H9 (cell line): ENCODE results near the gene EED. TPM values are rescaled to one million over a fixed set of nuclear protein-coding genes. Genes with fewer than 3 reads are reported as not detected.
A peak's percentile ranks its signal among the peaks of the same experiment; 100 is the strongest.

Experiments used
- DNase-seq: peaks from one replicate; pipeline ENCODE4 v3.0.0-alpha.2; 2017
- H2AFZ ChIP-seq: one replicate; pipeline ENCODE4 v1.6.1; 2013; ENCODE audit warnings: mild to moderate bottlenecking, low read length, control low read depth, moderate library complexity
- H2AK5ac ChIP-seq: 2 replicates; pipeline ENCODE4 v1.6.1; 2013; ENCODE audit warnings: low read length, control low read depth, mixed read lengths; ENCODE audit not compliant: insufficient read length
- H2BK120ac ChIP-seq: one replicate; pipeline ENCODE4 v1.6.1; 2013; ENCODE audit warnings: low read depth, mild to moderate bottlenecking, low read length, control low read depth, inconsistent platforms; ENCODE audit not compliant: poor library complexity, severe bottlenecking
- H2BK12ac ChIP-seq: 2 replicates; pipeline ENCODE4 v1.6.1; 2013; ENCODE audit warnings: low read length, control low read depth, mixed read lengths, low read depth; ENCODE audit not compliant: insufficient read length
- H2BK15ac ChIP-seq: 2 replicates; pipeline ENCODE4 v1.6.1; 2013; ENCODE audit warnings: low read depth, low read length, control low read depth
- H2BK20ac ChIP-seq: one replicate; pipeline ENCODE4 v1.6.1; 2013; ENCODE audit warnings: low read depth, mild to moderate bottlenecking, low read length, control low read depth, inconsistent platforms; ENCODE audit not compliant: poor library complexity, severe bottlenecking
- H2BK5ac ChIP-seq: 2 replicates; pipeline ENCODE4 v1.6.1; 2013; ENCODE audit warnings: low read length, control low read depth, mixed read lengths; ENCODE audit not compliant: insufficient read length
- H3K14ac ChIP-seq: 2 replicates; pipeline ENCODE4 v1.6.1; 2013; ENCODE audit warnings: low read length, control low read depth; ENCODE audit not compliant: insufficient read depth
- H3K18ac ChIP-seq: 2 replicates; pipeline ENCODE4 v1.6.1; 2013; ENCODE audit warnings: low read depth, mild to moderate bottlenecking, mixed read lengths, low read length, control low read depth; ENCODE audit not compliant: insufficient read length
- H3K23ac ChIP-seq: 2 replicates; pipeline ENCODE4 v1.6.1; 2013; ENCODE audit warnings: low read length, control low read depth, mixed read lengths, low read depth; ENCODE audit not compliant: insufficient read length
- H3K23me2 ChIP-seq: 2 replicates; pipeline ENCODE4 v1.6.1; 2013; ENCODE audit warnings: low read depth, mild to moderate bottlenecking, mixed read lengths, low read length, control low read depth; ENCODE audit not compliant: insufficient read length, poor library complexity, severe bottlenecking
- H3K27ac ChIP-seq: 2 replicates; pipeline ENCODE4 v1.5.1; 2013; ENCODE audit warnings: low read length, control low read depth, mixed read lengths, low read depth; ENCODE audit not compliant: insufficient read length
- H3K27me3 ChIP-seq: 2 replicates; pipeline ENCODE4 v1.6.1; 2013; ENCODE audit warnings: low read length, control low read depth, inconsistent platforms; ENCODE audit not compliant: insufficient read depth
- H3K4ac ChIP-seq: 2 replicates; pipeline ENCODE4 v1.6.1; 2013; ENCODE audit warnings: low read depth, mild to moderate bottlenecking, control low read depth, inconsistent platforms, low read length, moderate library complexity
- H3K4me1 ChIP-seq: 2 replicates; pipeline ENCODE4 v1.6.1; 2013; ENCODE audit warnings: low read length, control low read depth, inconsistent platforms; ENCODE audit not compliant: insufficient read depth
- H3K4me2 ChIP-seq: 2 replicates; pipeline ENCODE4 v1.6.1; 2013; ENCODE audit warnings: low read length, control low read depth, mixed read lengths; ENCODE audit not compliant: insufficient read length, insufficient read depth
- H3K56ac ChIP-seq: 2 replicates; pipeline ENCODE4 v1.6.1; 2013; ENCODE audit warnings: low read depth, mild to moderate bottlenecking, mixed read lengths, low read length, control low read depth; ENCODE audit not compliant: insufficient read length
- H3K79me1 ChIP-seq: 2 replicates; pipeline ENCODE4 v1.6.1; 2013; ENCODE audit warnings: low read depth, mild to moderate bottlenecking, moderate library complexity, low read length, control low read depth, inconsistent platforms; ENCODE audit not compliant: insufficient read depth, poor library complexity, severe bottlenecking
- H3K79me2 ChIP-seq: 2 replicates; pipeline ENCODE4 v1.6.1; 2013; ENCODE audit warnings: low read length, control low read depth, inconsistent platforms; ENCODE audit not compliant: insufficient read depth
- H3K9ac ChIP-seq: 2 replicates; pipeline ENCODE4 v1.6.1; 2013; ENCODE audit warnings: low read length, control low read depth, mixed read lengths; ENCODE audit not compliant: insufficient read length; ENCODE audit errors: extremely low read depth
- H3K9me3 ChIP-seq: one replicate; pipeline ENCODE4 v1.6.1; 2013; ENCODE audit warnings: low read depth, low read length, inconsistent platforms; ENCODE audit not compliant: control insufficient read depth
- H3T11ph ChIP-seq: one replicate; pipeline ENCODE4 v1.6.1; 2013; ENCODE audit warnings: mild to moderate bottlenecking, low read length, control low read depth, inconsistent platforms
- H4K20me1 ChIP-seq: one replicate; pipeline ENCODE4 v1.6.1; 2013; ENCODE audit not compliant: control insufficient read depth, insufficient read length, insufficient read depth
- H4K5ac ChIP-seq: 2 replicates; pipeline ENCODE4 v1.6.1; 2013; ENCODE audit warnings: low read depth, mild to moderate bottlenecking, mixed read lengths, low read length, control low read depth; ENCODE audit not compliant: insufficient read length
- H4K8ac ChIP-seq: replicated peaks from 2 replicates; pipeline ENCODE4 v1.6.1; 2013; ENCODE audit warnings: low read length, control low read depth, mixed read lengths, low read depth; ENCODE audit not compliant: insufficient read length
- H4K91ac ChIP-seq: 2 replicates; pipeline ENCODE4 v1.6.1; 2013; ENCODE audit warnings: low read depth, mild to moderate bottlenecking, moderate library complexity, mixed read lengths, low read length, control low read depth; ENCODE audit not compliant: insufficient read length
- H3K27ac Mint-ChIP-seq, 3 experiments: 2 replicates in 2 of 3; 3 replicates in 1 of 3; pipeline ENCODE4 v1.8.0; 2020 to 2021; ENCODE audit warnings: mixed read lengths in 3 of 3, mild to moderate bottlenecking in 1 of 3, moderate library complexity in 1 of 3
- H3K27me3 Mint-ChIP-seq: 2 replicates; pipeline ENCODE4 v1.8.0; 2021; ENCODE audit warnings: low read depth, mild to moderate bottlenecking, moderate library complexity, mixed read lengths
- H3K36me3 Mint-ChIP-seq, 3 experiments: 2 replicates in 2 of 3; 3 replicates in 1 of 3; pipeline ENCODE4 v1.8.0; 2020 to 2021; ENCODE audit warnings: low read depth in 3 of 3, mixed read lengths in 3 of 3; ENCODE audit not compliant: insufficient read depth in 1 of 3
- H3K4me1 Mint-ChIP-seq, 2 experiments: 2 replicates each; pipeline ENCODE4 v1.8.0; 2020; ENCODE audit warnings: mixed read lengths in 2 of 2
- H3K4me3 Mint-ChIP-seq, 2 experiments: 2 replicates in 1 of 2; 3 replicates in 1 of 2; pipeline ENCODE4 v1.8.0; 2020 to 2021; ENCODE audit warnings: mild to moderate bottlenecking in 2 of 2, mixed read lengths in 2 of 2, moderate library complexity in 1 of 2
- H3K9me3 Mint-ChIP-seq, 2 experiments: 2 replicates in 1 of 2; 3 replicates in 1 of 2; pipeline ENCODE4 v1.8.0; 2020; ENCODE audit warnings: mild to moderate bottlenecking in 2 of 2, mixed read lengths in 2 of 2, moderate library complexity in 1 of 2
- WGBS: extraction: QIAGEN DNeasy Blood & Tissue Kit; methylation state at CpG from one replicate; pipeline ENCODE4 v1.1.7; 2013; ENCODE audit warnings: missing lambda C conversion rate, low lambda C conversion rate, mixed read lengths; ENCODE audit not compliant: insufficient read length; ENCODE audit errors: extremely low coverage; 5-methylcytosine and 5-hydroxymethylcytosine counted together
- total RNA-seq: library from RNA; stranded (reverse); gene quantifications from 2 replicates; pipeline ENCODE4 v1.2.1, GENCODE V29; 2021
- TF ChIP-seq, protein P1 (sequence below): fragments of 200-600 bp; sonication (generic); conservative IDR thresholded peaks from 3 replicates; pipeline ENCODE4 v1.8.0; 2021; ENCODE audit warnings: antibody characterized with exemption, mild to moderate bottlenecking

The EED gene
- total RNA-seq, 1 experiment from 2014 or later = 34.1 TPM

DNA sequence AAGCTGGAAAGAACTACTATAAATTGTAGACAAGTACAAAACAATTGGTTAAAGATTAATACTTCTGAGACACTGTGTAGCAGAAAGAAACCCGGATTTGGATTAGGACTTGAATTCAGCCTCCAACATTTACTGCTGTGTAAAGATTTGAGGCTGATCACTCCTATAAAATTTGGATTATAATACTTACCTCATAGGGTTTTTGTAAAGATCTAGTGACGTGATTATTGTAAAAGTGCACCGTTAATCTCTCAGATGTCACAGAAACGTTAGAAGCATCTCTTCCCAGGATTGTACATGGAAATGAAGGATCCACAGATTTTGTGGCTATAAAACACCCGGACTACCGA lies 57.2 kb downstream of the EED start:
- Mint-ChIP-seq H3K27me3 (peaks cover 7% of the 10 kb centered on the region), H3K4me3 (peak overlapping the region; percentile 99 to 100), H3K9me3 (peaks cover 1 to 3% of the 10 kb centered on the region in 2 experiments; a peak in 1 of 5 replicates), H3K4me1 (peaks cover 12 to 14% of the 10 kb centered on the region in 2 experiments), H3K36me3 (peaks cover 5 to 9% (median 9%) of the 10 kb centered on the region in 3 experiments; a peak in 6 of 7 replicates), H3K27ac (peak overlapping the region in 2 of 3 experiments; percentile 46 to 100; a peak in 2 of 7 replicates)
- Histone ChIP-seq H3K4me1 (no peaks in the 10 kb centered on the region), H3K79me1 (no peaks in the 10 kb centered on the region), H2BK5ac (no peak overlapping the region), H3K9me3 (no peaks in the 10 kb centered on the region), H3K18ac (no peak overlapping the region), H2BK12ac (no peak overlapping the region), H3K27ac (no peak overlapping the region), H4K5ac (no peak overlapping the region), H2BK15ac (no peak overlapping the region), H4K20me1 (no peaks in the 10 kb centered on the region), H3K14ac (no peak overlapping the region), H4K91ac (no peak overlapping the region), H4K8ac (no peak overlapping the region), H3K27me3 (no peaks in the 10 kb centered on the region), H2BK120ac (no peak overlapping the region), H3K23ac (no peak overlapping the region), H3K4me2 (no peak overlapping the region), H3K23me2 (no peaks in the 10 kb centered on the region), H3T11ph (no peak overlapping the region), H2AK5ac (no peak overlapping the region), H2AFZ (no peak overlapping the region), H3K56ac (no peak overlapping the region), H2BK20ac (no peak overlapping the region), H3K4ac (no peak overlapping the region), H3K9ac (no peak overlapping the region), H3K79me2 (peaks cover 2% of the 10 kb centered on the region; the same call in 1 of the 2 replicates)
- TF ChIP-seq, protein P1, sequence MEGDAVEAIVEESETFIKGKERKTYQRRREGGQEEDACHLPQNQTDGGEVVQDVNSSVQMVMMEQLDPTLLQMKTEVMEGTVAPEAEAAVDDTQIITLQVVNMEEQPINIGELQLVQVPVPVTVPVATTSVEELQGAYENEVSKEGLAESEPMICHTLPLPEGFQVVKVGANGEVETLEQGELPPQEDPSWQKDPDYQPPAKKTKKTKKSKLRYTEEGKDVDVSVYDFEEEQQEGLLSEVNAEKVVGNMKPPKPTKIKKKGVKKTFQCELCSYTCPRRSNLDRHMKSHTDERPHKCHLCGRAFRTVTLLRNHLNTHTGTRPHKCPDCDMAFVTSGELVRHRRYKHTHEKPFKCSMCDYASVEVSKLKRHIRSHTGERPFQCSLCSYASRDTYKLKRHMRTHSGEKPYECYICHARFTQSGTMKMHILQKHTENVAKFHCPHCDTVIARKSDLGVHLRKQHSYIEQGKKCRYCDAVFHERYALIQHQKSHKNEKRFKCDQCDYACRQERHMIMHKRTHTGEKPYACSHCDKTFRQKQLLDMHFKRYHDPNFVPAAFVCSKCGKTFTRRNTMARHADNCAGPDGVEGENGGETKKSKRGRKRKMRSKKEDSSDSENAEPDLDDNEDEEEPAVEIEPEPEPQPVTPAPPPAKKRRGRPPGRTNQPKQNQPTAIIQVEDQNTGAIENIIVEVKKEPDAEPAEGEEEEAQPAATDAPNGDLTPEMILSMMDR = no peak
- DNase-seq = no peak
- WGBS = no CpG with 5 or more reads among the region's 6 CpGs
